ENCODE measurements around the gene PODNL1.
A peak's percentile ranks its signal among the peaks of the same experiment; 100 is the strongest.
"Not testable (repeated sequence)": the region's sequence is repeated elsewhere in the genome, so short reads cannot be mapped to it uniquely, and the experiment has no call there.

Gene PODNL1

GRCh38 chr19:13923194-13923987 is 14.8 kb downstream of the PODNL1 start:
- no peak for DNase-seq

GRCh38 chr19:13922118-13922517 is 16.1 kb downstream of the PODNL1 start:
- DNase-seq: not testable (repeated sequence)

GRCh38 chr19:13920940-13921747 is 17.1 kb downstream of the PODNL1 start:
- peak; percentile 38 for DNase-seq

GRCh38 chr19:13920524-13920923 is 17.7 kb downstream of the PODNL1 start:
- no peak for DNase-seq

- DNase-seq: no peak
Measured at GRCh38 chr19:13918726-13919411, 19.3 kb downstream of the PODNL1 start.

- no peak for DNase-seq
Measured at GRCh38 chr19:13917888-13918406, 20.3 kb downstream of the PODNL1 start.

- no peak for DNase-seq
Measured at GRCh38 chr19:13914777-13915176, 23.4 kb downstream of the PODNL1 start.

- no peak for DNase-seq
Measured at GRCh38 chr19:13913352-13913751, 24.9 kb downstream of the PODNL1 start.

- DNase-seq: no peak
Measured at GRCh38 chr19:13909430-13909829, 28.8 kb downstream of the PODNL1 start.

- no peak for DNase-seq
Measured at GRCh38 chr19:13908674-13909073, 29.5 kb downstream of the PODNL1 start.

GRCh38 chr19:13906910-13907309 is 31.3 kb downstream of the PODNL1 start:
- no peak for DNase-seq

GRCh38 chr19:13906521-13906904 is 31.7 kb downstream of the PODNL1 start:
- peak; percentile 39 for DNase-seq

- DNase-seq: peak; percentile 95
Measured at GRCh38 chr19:13905634-13906520, 32.3 kb downstream of the PODNL1 start, which contains the start of the genes BRME1 and CC2D1A. BRME1 (minus strand) TSS chr19:13906117; CDS start chr19:13904892, 1,225 bp downstream. CC2D1A (plus strand) TSS chr19:13906201; CDS start chr19:13906442, 241 bp downstream.

- peak; percentile 58 for DNase-seq
Measured at GRCh38 chr19:13902993-13903555, 35.1 kb downstream of the PODNL1 start.

- no peak for DNase-seq
Measured at GRCh38 chr19:13899912-13900584, 38.2 kb downstream of the PODNL1 start.

- DNase-seq: no peak
Measured at GRCh38 chr19:13899393-13899792, 38.8 kb downstream of the PODNL1 start.

GRCh38 chr19:13896227-13896626 is 42.0 kb downstream of the PODNL1 start:
- DNase-seq: no peak

GRCh38 chr19:13894552-13894951 is 43.7 kb downstream of the PODNL1 start:
- no peak for DNase-seq

GRCh38 chr19:13892870-13893269 is 45.3 kb downstream of the PODNL1 start:
- DNase-seq: no peak

GRCh38 chr19:13890136-13890535 is 48.1 kb downstream of the PODNL1 start:
- DNase-seq: no peak

GRCh38 chr19:13888281-13888680 is 49.9 kb downstream of the PODNL1 start:
- DNase-seq: no peak
